Ascending aorta (tissue), 2 donors: ENCODE data around the gene AAMP. TPM values are rescaled to one million over a fixed set of nuclear protein-coding genes. Genes with fewer than 3 reads are reported as not detected.

ENCODE experiments used
- DNase-seq, 2 donors: peaks; one replicate each; pipeline ENCODE4 v3.0.0-alpha.2; 2019; ENCODE audit warnings: low spot score in 2 of 2
- H3K27ac ChIP-seq, 2 donors: fragments of 200-600 bp; sonication (generic); one replicate each; pipeline ENCODE4 v1.5.1; 2016 to 2017; ENCODE audit warnings: mild to moderate bottlenecking in 1 of 2
- H3K27me3 ChIP-seq: fragments of 200-600 bp; sonication (generic); one replicate; pipeline ENCODE4 v1.5.1; 2017
- H3K36me3 ChIP-seq, 2 donors: fragments of 200-600 bp; sonication (generic); one replicate each; pipeline ENCODE4 v1.5.1; 2016
- H3K4me1 ChIP-seq, 2 donors: fragments of 200-600 bp; sonication (generic); one replicate each; pipeline ENCODE4 v1.5.1; 2016 to 2017; ENCODE audit warnings: mild to moderate bottlenecking in 1 of 2
- H3K4me3 ChIP-seq, 2 donors: fragments of 200-600 bp; sonication (generic); one replicate each; pipeline ENCODE4 v1.5.1; 2016 to 2017; ENCODE audit warnings: mild to moderate bottlenecking in 1 of 2
- H3K9me3 ChIP-seq, 2 donors: fragments of 200-600 bp; sonication (generic); one replicate each; pipeline ENCODE4 v1.5.1; 2016
- CTCF ChIP-seq, 3 experiments: fragments of 200-600 bp in 2 of 3; fragments of 450-650 bp in 1 of 3; sonication (generic) in 2 of 3; IDR thresholded peaks; one replicate each; pipeline ENCODE4 v1.5.1; 2016 to 2019; ENCODE audit warnings: antibody characterized with exemption in 3 of 3, mild to moderate bottlenecking in 1 of 3, moderate library complexity in 1 of 3
- intact Hi-C: fragments of 100-400 bp; cut with DNase I; formaldehyde crosslinking; loops from one replicate; pipeline ENCODE4 v1.15.1; 2023
- total RNA-seq: library from RNA; depleted of rRNA; stranded (reverse); fragments of >200 nt; gene quantifications from one replicate; pipeline ENCODE4 v1.1.0, GENCODE V29; 2016

Gene AAMP
- total RNA-seq, 1 donor from 2014 or later, result 73.7 TPM

GRCh38 chr2:218271487-218271797 is 1.5 kb upstream of the AAMP start:
- peaks cover 12 to 35% of the 10 kb centered on the region in 2 donors for H3K4me1 ChIP-seq

GRCh38 chr2:218270721-218271486 is 967 bp upstream of the AAMP start:
- Histone ChIP-seq H3K4me3 (peak overlapping the region; percentile 79 to 85), H3K27me3 (no peaks in the 10 kb centered on the region), H3K36me3 (peaks cover 40 to 43% of the 10 kb centered on the region in 2 donors), H3K27ac (peak overlapping the region; percentile 58 to 80), H3K9me3 (no peaks in the 10 kb centered on the region), H3K4me1 (peaks cover 12 to 35% of the 10 kb centered on the region in 2 donors)
- no peak for TF ChIP-seq CTCF (IDR thresholded peaks at IDR 0.05)
- peak in 1 of 2 donors; percentile 64 for DNase-seq
- intact Hi-C loops, result loop anchor here (1.0 to 5.0 kb wide), 6 partner anchors 54 to 296 kb away; partner anchors contain the start of genes ARPC2, CNOT9 and USP37

More at GRCh38 chr2:218271487-218271797, 1.5 kb upstream of the AAMP start:
- DNase-seq, result no peak
- Histone ChIP-seq H3K27me3 (no peaks in the 10 kb centered on the region), H3K27ac (peak overlapping the region; percentile 58 to 80), H3K4me3 (peak overlapping the region; percentile 79 to 85), H3K9me3 (no peaks in the 10 kb centered on the region), H3K36me3 (peaks cover 40 to 43% of the 10 kb centered on the region in 2 donors)
- intact Hi-C loops, result loop anchor here (2.0 to 5.0 kb wide), 4 partner anchors 54 to 296 kb away; partner anchors contain the start of genes ARPC2, CNOT9 and USP37
- no peak for TF ChIP-seq CTCF (IDR thresholded peaks at IDR 0.05)

GRCh38 chr2:218267259-218267658 is 2.7 kb downstream of the AAMP start:
- DNase-seq, result no peak
- intact Hi-C loops, result no loop called here
- no peak for TF ChIP-seq CTCF (IDR thresholded peaks at IDR 0.05)

GRCh38 chr2:218266316-218266979 is 3.5 kb downstream of the AAMP start:
- Histone ChIP-seq H3K9me3 (no peaks in the 10 kb centered on the region), H3K4me3 (no peak overlapping the region), H3K27me3 (no peaks in the 10 kb centered on the region), H3K27ac (no peak overlapping the region), H3K36me3 (peaks cover 36 to 37% of the 10 kb centered on the region in 2 donors), H3K4me1 (peaks cover 7 to 27% of the 10 kb centered on the region in 2 donors)
- DNase-seq, result no peak
- intact Hi-C loops, result no loop called here
- TF ChIP-seq CTCF (IDR thresholded peaks at IDR 0.05), result no peak

More at GRCh38 chr2:218267259-218267658, 2.7 kb downstream of the AAMP start:
- H3K36me3 ChIP-seq, result peaks cover 36 to 37% of the 10 kb centered on the region in 2 donors
- H3K4me1 ChIP-seq, result peaks cover 15 to 35% of the 10 kb centered on the region in 2 donors
- no peaks in the 10 kb centered on the region for H3K9me3 ChIP-seq
- no peak overlapping the region for H3K27ac ChIP-seq
- no peak overlapping the region for H3K4me3 ChIP-seq
- H3K27me3 ChIP-seq, result no peaks in the 10 kb centered on the region

- no peak for TF ChIP-seq CTCF (IDR thresholded peaks at IDR 0.05)
- Histone ChIP-seq H3K27ac (no peak overlapping the region), H3K36me3 (peaks cover 36 to 37% of the 10 kb centered on the region in 2 donors), H3K27me3 (no peaks in the 10 kb centered on the region), H3K4me1 (peaks cover 6 to 26% of the 10 kb centered on the region in 2 donors), H3K9me3 (no peaks in the 10 kb centered on the region), H3K4me3 (no peak overlapping the region)
- DNase-seq, result no peak
- intact Hi-C loops, result no loop called here
Observed at GRCh38 chr2:218265626-218266025, 4.3 kb downstream of the AAMP start.
